Prostate gland (tissue), 2 donors: ENCODE measurements around the gene CLINT1.

ENCODE experiments used
- CTCF ChIP-seq, 4 experiments: fragments of 200-600 bp in 2 of 4; fragments of 450-650 bp in 2 of 4; sonication (generic) in 2 of 4; IDR thresholded peaks; 1 replicate in 3 of 4; 2 replicates in 1 of 4; pipeline ENCODE4 v1.5.1; 2016 to 2019; ENCODE audit warnings: antibody characterized with exemption in 4 of 4, mild to moderate bottlenecking in 2 of 4, moderate library complexity in 2 of 4
- POLR2A ChIP-seq: fragments of 450-650 bp; IDR thresholded peaks from one replicate; pipeline ENCODE4 v1.6.1; 2016; ENCODE audit warnings: antibody characterized with exemption, mild to moderate bottlenecking

DNA sequence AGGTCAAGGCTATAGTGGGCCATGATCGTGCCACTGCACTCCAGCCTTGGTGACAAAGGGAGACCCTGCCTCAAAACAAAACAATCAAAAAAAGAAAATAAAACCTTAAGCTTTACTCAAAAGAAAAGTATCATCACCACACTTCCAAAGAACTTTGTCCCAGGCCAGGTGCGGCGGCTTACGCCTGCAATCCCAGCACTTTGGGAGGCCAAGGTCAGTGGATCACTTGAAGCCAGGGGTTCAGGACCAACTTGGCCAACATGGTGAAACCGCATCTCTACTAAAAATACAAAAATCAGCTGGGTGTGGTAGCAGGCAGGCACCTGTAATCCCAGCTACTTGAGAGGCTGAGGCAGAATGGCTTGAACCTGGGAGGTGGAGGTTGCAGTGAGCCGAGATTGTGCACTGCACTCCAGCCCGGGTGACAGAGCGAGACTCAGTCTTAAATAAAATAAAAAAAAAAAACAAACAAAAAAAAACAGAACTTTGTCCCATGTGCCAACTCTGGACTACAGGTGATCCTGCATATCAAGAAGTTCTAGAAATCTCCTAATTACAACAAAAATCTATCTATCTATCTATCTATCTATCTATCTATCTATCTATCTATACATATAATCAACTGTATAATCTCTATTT, 19.7 kb downstream of the CLINT1 start:
- no peak for TF ChIP-seq CTCF (IDR thresholded peaks at IDR 0.05)
- no peak for TF ChIP-seq POLR2A
